NCI-H345 treated with DMSO at 0.1 percent for 48 hours (cell line): ENCODE data around the gene VPS37C.
"Not testable (repeated sequence)": the region's sequence is repeated elsewhere in the genome, so short reads cannot be mapped to it uniquely, and the experiment has no call there.

Experiments
- DNase-seq: peaks from one replicate; lab custom pipeline; 2025; ENCODE audit not compliant: unreplicated experiment; lab: John Stamatoyannopoulos, UW

VPS37C gene

GRCh38 chr11:61176446-61176845 lies 15.2 kb upstream of the VPS37C start:
- no peak for DNase-seq

DNA sequence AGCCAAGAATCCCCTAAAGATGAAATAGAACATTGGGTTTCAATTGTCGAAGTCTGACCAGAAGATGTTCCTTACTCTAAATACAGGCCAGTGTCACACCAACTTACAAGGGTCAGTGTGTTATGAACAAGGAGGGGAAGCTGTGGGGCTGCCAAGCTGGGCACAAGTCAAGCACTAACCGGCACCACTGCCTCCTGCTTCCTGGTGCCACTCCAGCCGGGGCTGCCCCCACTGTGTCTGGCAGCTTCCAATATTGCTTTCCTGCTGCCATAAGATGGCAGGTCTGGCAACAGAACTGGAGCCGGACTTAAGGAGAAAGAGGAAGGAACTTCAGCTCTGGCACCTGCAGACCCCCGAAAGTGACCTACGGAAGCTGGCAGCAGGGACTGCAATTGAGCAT lies 13.7 kb upstream of the VPS37C start:
- no peak for DNase-seq

DNA sequence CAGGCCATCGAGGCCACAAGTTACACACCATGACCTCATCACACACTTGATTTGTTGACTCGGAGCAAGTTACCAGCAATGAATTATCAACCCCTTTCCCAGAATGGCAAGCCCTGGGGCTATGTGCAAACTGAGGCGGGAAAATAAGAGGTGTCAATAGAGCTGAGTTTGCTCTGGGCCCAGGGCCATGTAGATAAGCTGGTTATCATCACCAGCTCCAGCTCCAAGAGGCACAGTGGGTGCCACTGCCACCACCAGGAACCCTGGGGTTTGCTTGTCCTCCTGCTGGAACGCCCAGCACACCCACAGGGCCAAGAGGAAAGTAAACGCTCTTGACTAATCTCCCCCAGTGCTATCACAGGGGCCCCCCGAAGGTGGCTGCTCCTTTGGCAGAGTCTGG lies 13.0 kb upstream of the VPS37C start:
- peak; percentile 7 for DNase-seq

DNA sequence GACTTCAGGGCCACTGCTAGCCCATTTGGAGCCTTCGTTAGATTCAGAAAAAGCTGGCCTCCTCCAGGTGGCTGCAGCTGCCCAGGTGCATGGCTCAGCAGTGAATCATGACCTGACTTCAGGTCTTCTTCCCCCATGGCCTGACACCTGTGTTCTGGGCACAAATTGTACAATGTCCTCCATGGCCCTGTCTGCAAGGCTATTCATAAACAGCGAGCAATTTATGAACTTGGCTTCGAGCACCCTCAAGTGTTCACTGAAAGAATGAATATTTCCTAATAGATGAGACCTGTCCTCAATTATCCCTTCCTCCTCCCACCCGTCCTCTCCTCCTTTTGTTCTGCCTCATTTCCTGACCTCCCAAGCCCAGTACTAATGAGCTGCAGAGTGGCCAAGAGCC lies 12.2 kb upstream of the VPS37C start:
- DNase-seq, result no peak

DNA sequence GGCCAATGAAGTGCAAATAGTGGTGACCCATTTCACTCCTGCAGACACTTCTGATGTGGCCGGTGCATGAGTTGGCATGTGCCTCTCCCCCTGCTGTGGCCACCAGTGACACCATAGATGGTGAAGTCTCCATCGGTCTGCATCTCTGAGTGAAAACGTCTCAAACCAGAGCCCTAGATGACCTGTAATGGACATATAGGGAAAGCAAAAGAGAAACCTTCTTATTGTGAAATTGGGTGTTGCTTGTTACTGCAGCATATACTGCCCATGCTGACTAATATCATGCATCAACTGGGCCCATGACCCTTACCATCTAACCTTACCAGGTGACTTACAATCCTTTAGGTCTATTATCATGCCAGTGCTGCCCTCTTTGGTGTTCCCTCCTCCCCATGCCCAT lies 11.7 kb upstream of the VPS37C start:
- DNase-seq, result no peak

GRCh38 chr11:61172356-61172755 lies 11.1 kb upstream of the VPS37C start:
- DNase-seq, result no peak

DNA sequence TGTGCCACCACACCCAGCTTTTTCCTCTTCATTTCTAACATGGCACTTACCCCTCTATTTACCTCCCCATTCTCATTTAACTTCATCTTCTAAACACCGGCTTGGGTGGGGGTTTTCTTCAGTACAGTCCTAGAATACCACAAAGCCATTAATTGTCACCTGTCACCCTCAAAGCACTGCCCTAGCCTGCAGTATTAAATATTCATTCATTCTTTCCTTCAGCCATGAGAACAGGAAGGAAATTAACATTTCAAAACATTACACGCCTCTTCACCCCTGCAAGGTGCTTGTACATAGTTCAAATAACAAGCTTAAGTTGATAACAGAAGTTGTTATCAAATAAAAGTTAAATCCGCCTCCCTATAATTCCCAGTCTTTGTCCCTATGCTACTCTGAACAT lies 10.7 kb upstream of the VPS37C start:
- DNase-seq, result no peak

GRCh38 chr11:61170566-61170965 lies 9.3 kb upstream of the VPS37C start:
- DNase-seq, result no peak

DNA sequence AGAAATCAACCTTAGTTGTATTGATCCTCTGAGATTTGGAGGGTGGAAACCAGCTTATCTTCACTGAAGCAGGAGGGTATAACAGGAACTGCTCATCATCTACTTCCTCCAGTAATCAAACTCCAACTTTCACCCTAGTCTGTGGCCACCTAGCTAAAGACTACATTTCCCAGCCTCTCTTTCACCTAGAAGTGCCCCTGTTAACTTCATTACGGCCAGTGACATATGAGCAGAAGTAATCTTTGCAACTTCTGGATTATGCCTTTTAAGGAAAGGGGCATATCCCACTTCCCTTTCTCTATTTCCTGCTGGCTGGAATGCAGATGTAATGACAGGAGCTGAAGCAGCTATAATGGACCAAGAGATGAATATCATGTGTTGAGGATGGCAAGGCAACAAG lies 7.6 kb upstream of the VPS37C start:
- DNase-seq, result no peak

DNA sequence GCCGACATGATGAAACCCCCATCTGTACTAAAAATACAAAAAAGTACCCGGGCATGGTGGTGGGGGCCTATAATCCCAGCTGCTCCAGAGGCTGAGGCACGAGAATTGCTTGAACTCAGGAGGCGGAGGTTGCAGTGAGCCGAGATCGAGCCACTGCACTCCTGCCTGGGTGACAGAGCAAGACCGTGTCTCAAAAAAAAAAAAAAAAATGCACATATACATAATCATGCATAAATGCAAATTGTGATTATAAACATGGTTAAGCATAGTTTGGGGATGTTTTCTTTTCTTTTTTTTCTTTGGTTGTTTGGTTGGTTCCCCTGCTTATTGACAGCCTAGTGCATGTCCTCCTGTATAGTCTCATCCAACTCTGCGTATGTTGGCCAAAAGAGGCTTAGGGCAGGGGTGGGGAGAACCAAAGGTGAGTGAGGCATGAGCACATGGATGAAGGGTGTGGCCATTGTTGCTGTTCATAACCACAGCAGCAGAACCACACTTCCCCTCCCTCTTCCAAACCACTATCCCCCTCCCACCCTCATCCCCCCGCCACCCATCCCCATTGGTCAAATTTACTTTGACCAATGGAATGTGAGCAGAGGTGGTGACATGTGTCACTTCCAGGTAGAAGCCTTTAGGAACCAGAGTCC lies 6.9 kb upstream of the VPS37C start:
- no peak for DNase-seq

GRCh38 chr11:61166331-61166730 lies 5.1 kb upstream of the VPS37C start:
- not testable (repeated sequence) for DNase-seq

DNA sequence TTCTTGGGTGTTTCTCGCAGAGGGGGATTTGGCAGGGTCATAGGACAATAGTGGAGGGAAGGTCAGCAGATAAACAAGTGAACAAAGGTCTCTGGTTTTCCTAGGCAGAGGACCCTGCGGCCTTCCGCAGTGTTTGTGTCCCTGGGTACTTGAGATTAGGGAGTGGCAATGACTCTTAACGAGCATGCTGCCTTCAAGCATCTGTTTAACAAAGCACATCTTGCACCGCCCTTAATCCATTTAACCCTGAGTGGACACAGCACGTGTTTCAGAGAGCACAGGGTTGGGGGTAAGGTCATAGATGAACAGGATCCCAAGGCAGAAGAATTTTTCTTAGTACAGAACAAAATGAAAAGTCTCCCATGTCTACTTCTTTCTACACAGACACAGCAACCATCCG lies 4.6 kb upstream of the VPS37C start:
- DNase-seq, result not testable (repeated sequence)

- DNase-seq, result peak; percentile 66
Observed at GRCh38 chr11:61164606-61165424, 3.6 kb upstream of the VPS37C start.

DNA sequence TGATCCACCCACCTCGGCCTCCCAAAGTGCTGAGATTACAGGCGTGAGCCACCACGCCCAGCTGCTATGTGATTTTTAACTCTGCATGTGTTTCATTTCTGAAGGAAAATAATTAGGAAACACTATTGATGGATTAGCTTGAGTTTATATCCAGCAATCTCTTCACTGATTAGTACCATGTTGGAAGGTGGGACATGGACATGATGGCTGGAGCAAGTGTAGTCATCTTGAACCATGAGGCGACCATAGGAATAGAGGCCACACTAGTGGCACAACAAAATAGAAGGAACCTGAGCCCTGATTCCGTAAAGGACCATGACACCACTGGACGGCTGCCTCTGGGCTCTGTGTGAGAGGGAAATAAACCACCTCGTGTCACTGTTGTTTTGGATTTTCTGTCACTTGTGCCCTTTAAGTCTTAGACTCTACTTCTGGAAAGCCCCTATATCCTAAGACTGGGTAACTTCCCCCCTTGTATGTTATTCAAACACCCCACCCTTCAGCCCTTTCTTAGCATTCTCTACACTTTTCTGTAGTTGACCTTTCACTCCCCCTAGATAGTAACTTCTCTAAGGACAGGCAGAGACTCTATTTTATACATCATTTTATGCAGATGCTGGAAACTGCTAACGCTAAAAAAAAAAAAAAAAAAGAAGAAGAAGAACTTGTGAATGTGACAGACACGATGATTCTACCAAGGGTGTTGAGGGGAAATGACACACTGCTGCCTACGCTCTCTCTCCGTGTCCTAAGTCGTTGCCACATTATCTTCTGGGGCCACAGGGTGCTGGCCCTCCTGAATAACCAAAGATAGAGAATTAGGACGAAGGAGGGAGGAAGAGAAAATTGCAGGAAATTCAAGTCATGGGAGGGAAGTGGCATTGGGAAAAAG lies 2.7 kb upstream of the VPS37C start:
- DNase-seq, result no peak

DNA sequence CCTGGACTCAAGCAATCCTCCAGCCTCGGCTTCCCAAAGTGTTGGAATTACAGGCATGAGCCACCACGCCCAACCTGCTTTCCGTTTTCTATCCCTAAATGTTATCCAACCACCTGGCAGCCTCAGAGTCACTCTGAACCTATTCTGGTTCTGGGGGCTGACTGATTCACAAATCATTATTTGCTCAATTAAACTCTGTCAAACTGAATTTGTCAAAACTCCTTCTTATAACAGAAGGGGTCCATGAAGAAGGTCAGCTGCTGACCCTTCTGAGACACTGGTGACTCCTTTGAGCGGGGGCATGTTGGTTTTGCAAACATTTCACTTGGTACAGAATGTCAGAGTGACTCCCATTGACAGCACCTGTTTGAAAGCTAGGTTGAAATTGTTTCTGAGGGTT lies 1.8 kb upstream of the VPS37C start:
- no peak for DNase-seq

- no peak for DNase-seq
Observed at GRCh38 chr11:61162092-61162941, 1.1 kb upstream of the VPS37C start.

- DNase-seq, result no peak
Observed at GRCh38 chr11:61160487-61161189, 588 bp downstream of the VPS37C start.

DNA sequence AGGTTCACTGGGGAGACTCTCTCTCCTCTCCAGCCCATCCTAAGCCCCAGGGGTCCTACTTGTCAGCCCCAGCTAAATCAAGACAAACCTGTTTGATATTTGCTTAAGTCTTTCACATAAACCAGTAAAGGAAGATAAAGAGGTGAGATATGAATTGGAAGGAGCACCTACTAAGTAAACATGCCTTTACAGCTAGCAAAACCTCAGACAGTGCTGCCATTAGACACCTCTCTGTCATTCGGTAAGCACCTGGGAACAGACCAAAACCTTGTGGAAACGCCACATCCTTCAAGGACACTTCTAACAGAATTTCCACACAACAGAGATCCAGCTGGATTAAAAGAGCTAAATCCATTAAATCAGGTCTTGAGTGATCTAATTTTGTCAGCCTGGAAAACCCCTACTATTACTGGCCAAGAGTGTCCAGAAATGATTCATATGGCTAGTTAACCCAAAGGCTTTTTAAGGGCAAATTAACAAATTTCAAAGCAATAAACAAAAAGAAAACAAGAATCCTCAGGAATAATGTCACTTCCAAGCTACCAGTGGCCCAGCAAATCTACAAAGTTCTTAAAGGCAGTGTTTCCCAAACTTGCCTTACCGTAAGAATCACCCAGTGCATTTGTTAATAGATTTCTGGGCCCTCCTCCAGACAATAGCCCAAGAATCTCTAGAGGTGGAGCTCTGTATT lies 2.4 kb downstream of the VPS37C start:
- peak; percentile 10 for DNase-seq

DNA sequence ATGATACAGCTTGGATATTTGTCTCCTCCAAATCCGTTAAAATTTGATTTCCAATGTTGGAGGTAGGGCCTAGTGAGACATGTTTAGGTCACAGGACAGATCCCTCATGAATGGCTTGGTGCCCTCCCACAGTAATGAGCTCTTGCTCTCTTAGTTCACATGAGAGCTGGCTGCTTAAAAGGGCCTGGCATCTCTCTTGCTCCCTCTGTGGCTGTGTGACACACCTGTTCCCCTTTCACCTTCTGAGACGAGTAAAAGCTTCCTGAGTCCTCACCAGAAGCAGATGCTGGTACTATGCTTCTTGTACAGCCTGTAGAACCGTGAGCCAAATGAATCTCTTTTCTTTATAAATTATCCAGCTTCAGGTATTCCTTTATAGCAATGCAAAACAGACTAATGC lies 3.5 kb downstream of the VPS37C start:
- DNase-seq, result no peak

DNA sequence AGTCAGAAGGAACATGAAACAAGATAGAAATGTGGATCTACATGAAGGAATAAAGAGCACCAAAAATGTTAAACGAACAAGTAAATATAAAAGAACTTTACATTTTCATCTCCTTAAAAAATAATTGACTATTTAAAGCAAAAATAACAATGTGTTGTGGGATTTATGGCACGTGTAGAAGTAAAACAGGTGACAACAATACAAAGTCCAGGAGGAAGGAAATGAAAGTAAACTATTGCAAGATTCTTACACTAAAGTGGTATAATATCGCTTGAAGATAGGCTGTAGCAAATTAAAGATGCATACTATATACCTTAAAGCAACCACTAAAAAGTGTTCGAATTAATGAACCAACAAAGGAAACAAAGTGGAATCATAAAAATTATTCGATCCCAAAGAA lies 5.5 kb downstream of the VPS37C start:
- no peak for DNase-seq
